ENCODE measurements around the gene ARHGEF4.
A peak's percentile ranks its signal among the peaks of the same experiment; 100 is the strongest.

Gene ARHGEF4

DNA sequence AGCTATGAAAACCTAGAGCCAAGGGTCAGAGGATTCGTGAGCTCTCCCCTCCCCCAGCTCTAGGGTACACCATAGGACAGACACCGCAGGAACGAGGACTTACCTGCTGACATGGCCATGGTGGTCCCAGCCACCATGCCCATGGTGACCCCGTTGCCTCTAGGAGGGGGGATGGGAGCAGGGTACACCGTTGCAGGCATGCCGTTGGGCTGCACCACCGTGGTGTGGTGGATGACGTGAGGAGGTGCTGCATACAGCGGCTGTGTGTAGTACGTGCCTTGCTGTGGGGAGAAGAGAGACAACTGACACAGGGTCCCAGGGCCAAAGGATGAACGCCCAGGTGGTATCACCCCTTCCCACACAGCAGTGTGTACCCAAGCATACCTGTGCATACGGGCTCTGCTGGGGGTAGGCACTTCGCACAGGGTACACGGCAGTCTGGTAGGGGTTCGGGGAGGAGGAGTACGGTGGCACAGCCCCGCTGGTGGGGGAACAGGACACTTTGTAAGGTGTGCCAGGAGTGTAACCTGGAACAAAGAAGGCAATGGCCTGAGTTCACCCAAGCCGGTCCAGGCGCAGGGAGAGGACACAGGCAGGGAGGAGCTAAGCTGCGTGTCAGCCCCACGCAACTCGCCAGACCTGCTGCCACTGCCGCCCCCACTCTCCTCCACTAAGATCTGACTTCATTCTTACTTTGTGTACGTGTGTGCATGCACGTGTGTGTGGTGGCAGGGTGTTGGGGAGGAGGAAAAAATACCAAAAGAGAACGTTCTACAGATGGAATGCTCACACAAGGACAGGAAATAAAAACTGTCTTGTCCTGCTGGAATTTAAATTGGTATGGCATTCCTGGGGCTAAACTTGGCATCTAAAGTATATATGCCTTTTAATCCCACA is 218.7 kb downstream of the ARHGEF4 start:
- peak; percentile 91 for DNase-seq (ENCODE audit: low read depth)
- TF ChIP-seq, protein P1, sequence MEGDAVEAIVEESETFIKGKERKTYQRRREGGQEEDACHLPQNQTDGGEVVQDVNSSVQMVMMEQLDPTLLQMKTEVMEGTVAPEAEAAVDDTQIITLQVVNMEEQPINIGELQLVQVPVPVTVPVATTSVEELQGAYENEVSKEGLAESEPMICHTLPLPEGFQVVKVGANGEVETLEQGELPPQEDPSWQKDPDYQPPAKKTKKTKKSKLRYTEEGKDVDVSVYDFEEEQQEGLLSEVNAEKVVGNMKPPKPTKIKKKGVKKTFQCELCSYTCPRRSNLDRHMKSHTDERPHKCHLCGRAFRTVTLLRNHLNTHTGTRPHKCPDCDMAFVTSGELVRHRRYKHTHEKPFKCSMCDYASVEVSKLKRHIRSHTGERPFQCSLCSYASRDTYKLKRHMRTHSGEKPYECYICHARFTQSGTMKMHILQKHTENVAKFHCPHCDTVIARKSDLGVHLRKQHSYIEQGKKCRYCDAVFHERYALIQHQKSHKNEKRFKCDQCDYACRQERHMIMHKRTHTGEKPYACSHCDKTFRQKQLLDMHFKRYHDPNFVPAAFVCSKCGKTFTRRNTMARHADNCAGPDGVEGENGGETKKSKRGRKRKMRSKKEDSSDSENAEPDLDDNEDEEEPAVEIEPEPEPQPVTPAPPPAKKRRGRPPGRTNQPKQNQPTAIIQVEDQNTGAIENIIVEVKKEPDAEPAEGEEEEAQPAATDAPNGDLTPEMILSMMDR (conservative IDR thresholded peaks at IDR 0.05; ENCODE audit: low read length), result no peak
- no peak overlapping the region for H3K4me3 ChIP-seq (ENCODE audit: low read length)

DNA sequence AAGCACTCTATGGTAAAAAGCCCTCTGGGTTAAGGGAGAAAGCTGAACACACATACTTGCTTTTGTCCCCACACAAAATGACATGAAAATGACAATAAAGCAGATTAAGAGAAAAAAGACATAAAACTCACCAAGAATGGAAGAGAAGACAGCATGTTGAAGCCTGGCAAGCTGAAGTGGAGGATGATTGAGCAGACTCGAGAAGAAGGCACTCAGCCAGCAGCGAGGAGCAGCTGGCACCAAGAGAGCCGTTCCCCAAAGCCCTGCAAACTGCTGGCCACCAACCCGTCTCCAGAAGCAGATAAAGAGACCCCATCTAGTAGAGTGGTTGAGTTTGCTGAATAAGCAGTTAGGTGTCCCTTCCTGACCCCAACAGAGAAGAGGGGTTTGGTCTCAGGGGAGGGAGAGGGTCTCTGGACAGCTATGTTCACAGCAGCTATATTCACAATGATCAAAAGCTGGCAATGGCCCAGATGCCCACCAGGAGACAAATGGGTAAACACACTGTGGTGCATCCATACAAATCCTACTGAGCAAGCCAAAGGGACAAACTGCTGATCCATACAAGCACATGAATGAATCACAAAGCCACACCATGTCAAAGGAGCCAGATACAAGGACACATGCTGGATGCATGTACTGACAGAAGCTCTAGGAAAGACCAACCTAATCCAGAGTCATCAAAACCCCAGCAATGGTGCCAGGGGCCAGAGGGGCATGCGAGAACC is 219.7 kb downstream of the ARHGEF4 start:
- peak; percentile 18 for DNase-seq (ENCODE audit: low read depth)
- TF ChIP-seq, protein P1 (conservative IDR thresholded peaks at IDR 0.05; ENCODE audit: low read length), result no peak
- H3K4me3 ChIP-seq (ENCODE audit: low read length), result no peak overlapping the region

DNA sequence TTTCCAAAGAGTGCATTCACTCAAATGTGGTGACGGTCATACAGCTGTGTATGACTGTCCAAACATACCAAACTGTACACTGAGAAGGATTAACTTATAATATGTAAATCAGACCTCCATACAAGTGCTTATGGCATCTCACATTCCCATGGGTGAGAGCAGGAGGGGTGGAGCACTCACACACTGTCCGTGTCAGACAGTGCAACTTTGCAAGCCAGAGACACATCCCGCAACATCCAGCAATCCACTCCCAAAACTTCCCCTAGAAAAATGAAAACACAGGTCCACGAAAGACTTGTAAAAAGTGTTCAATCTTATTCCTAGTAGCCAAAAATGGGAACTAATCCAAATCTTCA is 220.2 kb downstream of the ARHGEF4 start:
- TF ChIP-seq, protein P1 (conservative IDR thresholded peaks at IDR 0.05; ENCODE audit: low read length), result no peak
- H3K4me3 ChIP-seq (ENCODE audit: low read length), result no peak overlapping the region
- DNase-seq (ENCODE audit: low read depth), result peak; percentile 10

DNA sequence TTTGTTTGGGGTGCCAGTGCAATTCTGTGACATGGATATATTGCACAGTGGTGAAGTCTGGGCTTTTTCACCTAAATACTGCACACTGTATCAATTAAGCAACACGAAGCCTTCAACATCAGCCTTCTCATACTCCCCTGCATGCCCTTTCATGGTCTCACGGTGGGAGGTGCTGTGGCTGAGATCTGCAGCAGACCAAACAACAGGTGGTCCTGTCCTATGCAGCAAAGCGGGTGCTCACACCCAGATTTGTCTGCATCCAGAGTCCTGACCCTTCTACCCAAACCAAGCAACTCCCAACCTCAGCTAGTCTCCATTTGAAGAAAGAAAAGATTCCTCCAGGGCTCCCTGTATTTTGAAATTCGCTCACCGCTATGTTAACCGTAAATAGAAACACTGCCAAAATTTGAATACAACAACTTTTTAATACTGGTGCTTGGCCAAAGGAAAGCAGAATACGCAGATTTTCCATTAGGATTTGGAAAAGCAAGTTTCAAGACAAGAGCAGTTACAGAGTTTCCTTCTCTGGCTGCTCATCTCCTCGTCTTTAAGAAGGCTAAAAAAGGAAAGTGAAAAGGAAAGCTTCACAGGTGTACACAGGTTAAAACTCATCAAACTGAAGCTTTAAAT is 221.6 kb downstream of the ARHGEF4 start:
- H3K4me3 ChIP-seq (ENCODE audit: low read length), result no peak overlapping the region
- no peak for DNase-seq (ENCODE audit: low read depth)
- TF ChIP-seq, protein P1 (conservative IDR thresholded peaks at IDR 0.05; ENCODE audit: low read length), result no peak

DNA sequence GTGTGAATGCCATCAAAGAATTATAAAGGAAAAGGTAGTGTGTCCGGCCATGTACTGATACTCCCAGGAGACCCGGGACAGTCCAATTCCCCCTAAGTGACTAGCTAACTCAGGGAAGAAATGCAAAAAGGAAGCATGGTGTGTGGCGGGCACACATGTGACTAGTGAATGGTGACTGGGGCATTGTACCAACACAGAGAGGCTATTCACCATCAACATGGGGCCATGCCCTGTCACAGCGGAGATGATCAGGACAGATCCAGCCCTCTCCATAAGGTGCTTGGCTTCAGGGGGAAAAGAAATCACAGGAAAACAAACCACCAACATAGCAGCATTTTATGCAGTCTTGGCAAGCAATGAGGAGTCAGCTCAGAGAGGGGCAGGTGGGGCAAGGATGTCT is 222.2 kb downstream of the ARHGEF4 start:
- H3K4me3 ChIP-seq (ENCODE audit: low read length), result no peak overlapping the region
- TF ChIP-seq, protein P1 (conservative IDR thresholded peaks at IDR 0.05; ENCODE audit: low read length), result no peak
- no peak for DNase-seq (ENCODE audit: low read depth)

DNA sequence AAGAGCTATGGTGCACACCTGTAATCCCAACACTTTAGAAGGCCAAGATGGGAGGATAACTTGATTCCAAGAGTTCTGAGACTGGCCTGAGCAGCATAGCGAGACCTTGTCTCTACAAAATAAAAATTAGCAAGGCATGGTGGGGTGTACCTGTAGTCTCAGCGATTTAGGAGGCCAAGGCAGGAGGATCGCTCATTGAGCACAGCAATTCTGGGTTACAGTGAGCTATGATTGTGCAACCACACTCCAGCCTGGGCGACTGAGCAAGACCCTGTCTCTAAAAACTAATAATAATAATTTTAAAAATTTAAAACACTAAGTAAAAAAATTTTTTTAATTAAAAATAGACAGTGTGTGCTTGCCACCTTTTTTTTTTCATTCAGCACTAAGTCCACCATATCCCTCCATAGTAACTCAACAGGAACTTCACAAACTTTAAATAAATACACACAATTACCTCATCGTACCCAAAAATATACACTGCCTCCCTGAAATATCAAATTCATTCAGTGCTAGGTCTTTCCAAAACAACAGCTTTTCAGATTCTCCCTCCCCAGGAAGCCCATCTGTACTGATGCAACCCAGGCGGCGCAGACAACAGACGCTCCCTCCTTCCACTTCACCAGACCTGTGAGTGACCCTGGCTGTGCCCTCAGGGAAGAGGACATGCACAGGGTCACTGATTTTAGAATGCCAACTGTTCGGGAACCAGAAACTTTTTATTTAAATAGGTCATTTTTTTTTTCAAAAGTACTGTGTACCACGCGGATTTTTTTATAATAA is 227.0 kb downstream of the ARHGEF4 start:
- no peak overlapping the region for H3K4me3 ChIP-seq (ENCODE audit: low read length)
- TF ChIP-seq, protein P1 (conservative IDR thresholded peaks at IDR 0.05; ENCODE audit: low read length), result no peak
- DNase-seq (ENCODE audit: low read depth), result no peak
